Measurements from ENCODE around the gene DDHD1. TPM values are rescaled to one million over a fixed set of nuclear protein-coding genes. Genes with fewer than 3 reads are reported as not detected.

DDHD1 gene
- polyA plus RNA-seq, 3 donors: 9.4 to 16.4 (median 11.6) TPM

DNA sequence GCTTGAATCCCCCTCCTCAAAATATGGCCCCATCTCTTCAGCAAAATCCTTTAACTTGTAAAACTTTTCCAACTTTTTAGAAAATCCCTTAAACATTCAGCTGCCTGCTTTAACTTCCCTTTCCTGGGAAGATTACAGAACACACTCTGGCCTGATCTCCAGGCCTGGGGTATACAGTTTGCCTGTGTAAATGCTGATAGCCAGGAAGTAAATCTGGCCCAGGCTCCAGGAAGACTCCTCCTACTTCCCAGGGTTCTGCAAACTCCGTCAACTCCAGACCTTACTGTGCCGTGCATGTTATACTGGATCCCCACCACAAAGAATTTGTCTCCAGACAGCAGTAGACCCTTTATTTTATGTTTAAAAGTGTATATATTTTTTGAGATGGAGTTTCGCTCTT is 135.3 kb downstream of the DDHD1 start:
- no peak for DNase-seq (ENCODE audit: extremely low read depth in 1 of 11, low read depth in 9 of 11, low spot score in 4 of 11)

DNA sequence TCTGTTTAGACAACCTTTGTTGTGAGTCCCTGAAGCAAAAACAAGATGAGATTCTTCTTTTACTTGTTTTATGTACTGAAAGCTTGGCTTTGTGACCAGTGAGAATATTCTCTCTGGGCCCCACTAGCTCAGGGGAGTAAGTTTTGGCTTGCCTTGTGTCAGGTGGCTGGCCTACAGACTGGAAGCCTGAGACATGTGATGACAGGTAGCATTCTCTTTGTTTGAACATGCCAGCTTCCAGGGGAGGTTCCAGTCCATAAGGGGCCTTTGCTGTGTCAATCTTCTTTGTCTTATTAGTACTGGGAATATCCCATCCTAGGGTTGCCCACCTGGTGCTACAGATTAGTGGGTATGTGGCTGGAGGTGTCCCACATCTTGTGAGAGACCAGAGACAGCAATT is 136.2 kb downstream of the DDHD1 start:
- DNase-seq (ENCODE audit: extremely low read depth in 1 of 11, low read depth in 9 of 11, low spot score in 4 of 11): no peak

DNA sequence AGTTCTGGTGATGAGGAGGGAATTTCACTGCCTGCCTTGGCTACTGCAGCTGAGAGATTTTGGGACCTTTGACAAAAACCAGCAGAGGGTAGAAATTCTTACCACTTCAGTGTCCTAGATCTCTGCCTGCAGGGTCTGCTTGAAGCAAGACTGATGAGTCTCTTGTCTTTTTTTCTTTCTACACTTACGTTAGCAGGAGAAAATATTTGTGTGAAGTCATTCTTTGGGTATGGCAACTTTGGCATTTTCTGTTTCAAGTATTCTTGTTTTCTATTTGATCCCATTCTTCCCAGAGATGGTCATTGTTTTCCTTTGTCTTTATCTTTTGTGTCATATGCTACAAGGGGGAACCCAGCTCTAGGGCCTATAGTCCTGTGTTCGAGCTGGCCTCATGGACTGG is 136.6 kb downstream of the DDHD1 start:
- no peak for DNase-seq (ENCODE audit: extremely low read depth in 1 of 11, low read depth in 9 of 11, low spot score in 4 of 11)

DNA sequence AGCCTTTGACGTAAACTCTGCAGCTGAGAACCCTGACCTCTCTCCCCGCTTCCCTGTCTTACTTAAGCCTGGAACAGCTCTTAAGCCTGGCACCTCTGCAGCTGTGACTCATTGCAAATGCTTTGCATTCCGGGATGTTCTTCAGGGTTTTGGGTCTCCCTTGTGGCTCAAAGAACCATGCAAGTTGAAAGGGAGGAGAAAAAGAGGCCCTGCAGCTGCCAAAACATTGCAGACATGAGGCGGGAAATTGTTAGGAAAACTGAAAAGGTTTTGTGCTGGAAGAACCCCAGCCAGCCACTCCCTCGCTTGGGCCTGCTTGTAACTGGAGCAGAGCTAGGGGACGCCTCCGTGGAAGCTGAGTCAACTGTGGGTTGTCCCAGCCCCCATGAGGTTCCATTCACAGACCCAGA is 142.1 kb downstream of the DDHD1 start:
- DNase-seq (ENCODE audit: extremely low read depth in 1 of 11, low read depth in 9 of 11, low spot score in 4 of 11): peak in 1 of 11 donors; percentile 13

DNA sequence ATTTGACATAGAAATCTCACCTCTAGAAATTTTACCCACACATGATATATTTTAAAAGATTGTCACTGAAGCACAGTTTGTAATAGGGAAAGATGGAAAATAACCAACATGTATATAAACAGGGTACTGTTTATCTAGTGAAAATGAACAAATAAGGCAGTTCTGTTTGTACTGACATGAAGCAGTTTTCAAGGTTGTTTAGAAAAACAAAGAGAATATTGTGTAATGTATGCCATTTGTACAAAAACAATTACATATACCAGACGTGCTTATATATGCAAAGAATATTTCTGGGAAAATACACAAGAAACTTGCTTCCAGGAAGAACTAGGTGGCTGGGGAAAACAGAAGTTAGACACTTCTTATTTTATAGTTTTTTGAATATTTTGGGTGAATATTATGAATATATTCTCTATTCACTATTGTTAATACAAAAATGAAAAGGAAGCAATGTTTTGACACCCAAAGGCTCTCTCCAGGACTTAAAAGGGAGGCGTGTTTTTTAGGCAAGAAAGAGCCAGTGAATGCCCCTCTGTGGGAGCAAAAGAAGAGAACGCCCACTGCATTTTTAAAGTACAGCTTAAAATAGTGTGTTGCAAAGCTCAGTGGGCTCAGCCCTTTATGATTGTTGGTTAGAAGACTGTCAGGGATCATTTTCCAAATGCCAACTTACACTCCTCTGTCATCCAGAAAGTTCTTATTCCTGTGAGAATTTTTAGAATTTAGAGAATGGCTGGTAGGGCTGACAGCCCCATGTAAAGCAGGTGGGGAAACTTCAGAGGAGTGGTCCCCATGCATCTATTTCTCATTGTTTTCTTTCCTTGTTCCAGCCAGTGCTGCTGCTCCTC is 142.7 kb downstream of the DDHD1 start:
- no peak for DNase-seq (ENCODE audit: extremely low read depth in 1 of 11, low read depth in 9 of 11, low spot score in 4 of 11)

DNA sequence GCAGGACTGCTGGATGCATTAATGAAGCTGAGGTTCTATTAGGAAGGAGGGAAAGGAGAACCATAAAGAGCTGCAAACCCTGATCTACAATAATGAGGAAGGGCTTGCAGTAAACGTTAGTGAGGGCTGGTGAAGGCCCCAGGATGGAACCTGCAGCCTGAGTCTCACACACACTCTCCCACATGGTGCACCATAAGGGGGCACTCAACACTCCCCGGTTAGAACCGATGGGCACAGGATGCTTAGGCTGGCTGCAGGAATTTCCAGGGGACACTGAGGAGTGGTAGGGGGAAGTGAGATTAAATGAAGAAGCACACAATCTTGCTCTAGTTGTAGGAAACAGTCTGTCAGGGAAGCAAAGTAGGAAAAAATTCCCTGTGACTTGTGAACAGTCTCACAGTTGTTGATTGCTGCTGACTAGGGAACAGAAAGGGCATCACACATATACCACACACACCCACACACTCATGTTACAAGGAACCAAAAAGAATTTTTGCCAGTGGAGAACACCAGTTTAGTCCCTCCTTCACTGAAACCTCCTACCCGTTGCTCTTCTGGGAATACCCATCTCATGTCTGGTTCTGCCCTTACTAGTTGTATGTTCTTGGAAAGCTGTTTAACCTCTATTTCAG is 146.1 kb downstream of the DDHD1 start:
- no peak for DNase-seq (ENCODE audit: extremely low read depth in 1 of 11, low read depth in 9 of 11, low spot score in 4 of 11)

DNA sequence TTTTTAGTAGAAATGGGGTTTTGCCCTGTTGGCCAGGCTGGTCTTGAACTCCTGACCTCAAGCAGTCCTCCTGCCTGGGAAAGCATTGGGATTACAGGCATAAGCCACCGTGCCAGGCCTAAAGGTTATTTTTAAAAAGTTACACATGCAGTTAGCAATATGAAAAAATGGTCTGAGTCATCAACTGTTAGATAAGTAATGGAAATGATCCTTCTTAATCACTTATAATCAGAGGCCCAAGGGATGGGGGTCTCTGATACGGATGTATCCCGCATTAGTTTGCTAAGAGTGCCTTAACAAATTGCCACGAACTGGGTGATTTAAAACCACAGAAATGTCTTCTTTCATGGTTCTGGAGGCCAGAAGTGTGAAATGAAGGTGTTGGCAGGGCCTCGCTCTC is 148.1 kb downstream of the DDHD1 start:
- DNase-seq (ENCODE audit: extremely low read depth in 1 of 11, low read depth in 9 of 11, low spot score in 4 of 11): no peak

DNA sequence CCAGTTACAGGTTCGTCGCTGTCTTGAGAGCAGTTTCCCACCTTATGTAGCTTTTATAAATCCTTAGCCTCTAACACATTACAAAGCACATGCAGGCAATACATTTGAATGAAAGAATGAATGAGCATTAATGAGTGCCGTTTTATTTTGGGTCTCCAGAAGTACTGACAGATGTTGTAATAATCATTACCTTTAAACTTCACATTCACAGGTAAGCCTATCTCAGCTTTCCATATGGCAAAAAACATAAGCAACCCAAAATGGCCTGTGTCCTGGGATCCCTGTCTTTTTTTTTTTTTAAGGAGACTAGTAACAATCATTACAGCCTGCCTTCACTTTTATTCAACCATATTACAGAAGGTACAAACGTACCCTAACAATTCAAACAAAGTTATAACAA is 149.3 kb downstream of the DDHD1 start:
- DNase-seq (ENCODE audit: extremely low read depth in 1 of 11, low read depth in 9 of 11, low spot score in 4 of 11): no peak

DNA sequence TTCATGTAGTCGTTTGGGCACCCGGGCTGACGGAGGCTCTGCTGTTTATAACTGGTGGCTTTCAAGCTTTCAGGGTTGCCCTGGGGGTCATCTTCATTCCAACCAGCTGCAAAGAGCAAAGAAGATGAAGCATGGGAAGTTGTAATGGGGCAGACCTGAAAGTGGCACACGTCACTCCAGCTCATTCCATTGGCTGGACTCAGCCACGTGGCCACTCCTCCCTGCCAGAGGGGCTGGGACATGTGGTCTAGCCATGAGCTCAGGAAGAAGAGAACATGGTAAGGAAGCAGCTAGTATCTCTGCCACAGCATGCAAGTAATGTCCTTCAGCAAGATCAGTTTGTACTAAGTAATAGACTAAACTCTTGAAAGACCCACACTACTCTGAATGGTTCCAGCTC is 150.5 kb downstream of the DDHD1 start:
- DNase-seq (ENCODE audit: extremely low read depth in 1 of 11, low read depth in 9 of 11, low spot score in 4 of 11): no peak

DNA sequence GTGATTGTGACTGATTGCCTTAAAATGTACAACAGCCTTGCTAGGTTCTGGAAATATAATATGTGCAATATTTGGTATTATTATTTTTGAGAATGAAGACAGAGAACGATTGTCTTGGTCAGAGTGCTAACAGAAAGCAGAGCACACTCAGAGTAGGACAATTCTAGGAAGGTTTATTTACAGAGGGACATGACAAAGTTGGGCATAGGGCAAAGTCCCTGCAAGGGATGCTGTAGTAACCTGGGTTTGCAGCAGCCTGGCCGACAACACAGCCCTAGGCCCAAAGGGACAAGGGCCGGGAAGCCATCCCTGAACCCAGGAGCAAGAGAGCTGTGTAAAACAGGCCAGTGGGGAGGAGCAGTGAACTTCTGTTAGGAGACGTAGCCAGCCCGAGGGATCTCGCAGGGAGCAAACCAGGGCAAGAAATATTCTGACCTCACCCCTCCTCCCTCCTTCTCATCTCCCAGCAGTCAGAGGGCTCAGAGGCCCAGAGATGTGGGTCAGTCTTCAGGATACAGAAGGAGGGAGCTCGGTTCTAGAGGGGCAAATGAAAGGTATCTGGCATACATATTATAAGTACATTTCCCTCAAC is 151.2 kb downstream of the DDHD1 start:
- DNase-seq (ENCODE audit: extremely low read depth in 1 of 11, low read depth in 9 of 11, low spot score in 4 of 11): no peak

DNA sequence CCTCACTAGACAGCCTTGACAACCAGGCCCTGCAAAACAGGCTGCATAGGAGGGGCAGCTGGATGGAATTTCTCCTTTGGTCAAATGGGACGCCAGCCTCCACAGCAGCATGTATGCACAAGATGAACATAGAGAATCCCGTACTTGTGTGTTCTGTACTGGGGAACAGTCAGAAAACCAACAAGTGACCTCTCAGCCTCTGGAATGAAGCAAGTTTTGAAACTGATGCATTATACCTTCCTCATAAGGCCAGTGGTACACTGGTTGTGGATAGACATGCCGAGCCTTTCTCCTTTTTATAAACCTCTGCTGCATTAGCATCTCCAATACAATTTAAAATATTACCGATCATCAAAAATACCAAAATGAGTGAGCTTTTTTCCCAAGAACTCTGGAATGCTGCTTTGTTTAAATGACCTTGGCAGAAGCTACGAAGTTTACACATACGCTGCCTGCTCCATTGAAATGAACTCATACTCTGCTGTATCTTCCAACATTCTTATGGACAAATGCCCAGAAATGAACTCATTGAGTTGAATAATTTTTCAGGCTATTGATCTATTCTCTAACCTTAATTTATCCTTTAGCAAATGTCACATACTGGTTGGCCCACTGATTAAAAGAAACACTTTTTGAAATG is 154.6 kb downstream of the DDHD1 start:
- no peak for DNase-seq (ENCODE audit: extremely low read depth in 1 of 11, low read depth in 9 of 11, low spot score in 4 of 11)

DNA sequence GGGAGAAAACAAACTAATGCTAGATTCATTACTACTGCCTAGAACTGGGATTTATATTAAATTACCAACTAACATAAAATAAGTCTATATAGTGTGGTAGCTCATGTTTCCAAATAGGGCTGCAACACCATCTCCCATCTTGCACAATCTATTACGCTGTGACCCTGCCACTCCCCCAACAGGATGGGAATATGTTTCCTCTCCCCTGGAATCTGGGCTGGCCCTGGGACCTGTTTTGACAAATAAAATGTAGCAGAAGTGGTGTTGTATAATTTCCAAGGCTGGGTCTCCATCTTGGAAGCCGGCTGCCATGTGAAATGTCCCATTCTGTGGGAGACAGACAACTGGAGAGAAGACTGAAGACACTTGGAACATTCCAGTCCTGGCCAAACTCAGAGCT is 156.6 kb downstream of the DDHD1 start:
- DNase-seq (ENCODE audit: extremely low read depth in 1 of 11, low read depth in 9 of 11, low spot score in 4 of 11): no peak

DNA sequence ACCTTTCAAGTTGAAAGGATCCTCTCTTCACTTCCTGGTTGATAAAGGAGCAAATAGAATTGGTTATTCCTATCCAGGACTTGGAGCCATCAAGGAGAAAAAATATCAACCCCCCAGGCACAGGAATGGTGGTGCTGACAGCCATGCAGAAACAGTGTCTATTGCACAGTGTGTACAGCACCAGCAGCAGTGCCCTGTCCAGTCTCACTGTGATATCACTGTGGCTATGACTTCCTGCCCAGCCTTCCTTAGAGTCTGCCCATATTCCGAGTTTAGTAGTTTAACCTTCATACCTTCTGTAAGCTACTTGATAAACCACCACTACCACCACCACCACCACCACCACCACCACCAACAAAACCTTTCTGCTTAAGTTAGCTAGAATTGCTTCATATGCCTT is 157.1 kb downstream of the DDHD1 start:
- DNase-seq (ENCODE audit: extremely low read depth in 1 of 11, low read depth in 9 of 11, low spot score in 4 of 11): no peak

DNA sequence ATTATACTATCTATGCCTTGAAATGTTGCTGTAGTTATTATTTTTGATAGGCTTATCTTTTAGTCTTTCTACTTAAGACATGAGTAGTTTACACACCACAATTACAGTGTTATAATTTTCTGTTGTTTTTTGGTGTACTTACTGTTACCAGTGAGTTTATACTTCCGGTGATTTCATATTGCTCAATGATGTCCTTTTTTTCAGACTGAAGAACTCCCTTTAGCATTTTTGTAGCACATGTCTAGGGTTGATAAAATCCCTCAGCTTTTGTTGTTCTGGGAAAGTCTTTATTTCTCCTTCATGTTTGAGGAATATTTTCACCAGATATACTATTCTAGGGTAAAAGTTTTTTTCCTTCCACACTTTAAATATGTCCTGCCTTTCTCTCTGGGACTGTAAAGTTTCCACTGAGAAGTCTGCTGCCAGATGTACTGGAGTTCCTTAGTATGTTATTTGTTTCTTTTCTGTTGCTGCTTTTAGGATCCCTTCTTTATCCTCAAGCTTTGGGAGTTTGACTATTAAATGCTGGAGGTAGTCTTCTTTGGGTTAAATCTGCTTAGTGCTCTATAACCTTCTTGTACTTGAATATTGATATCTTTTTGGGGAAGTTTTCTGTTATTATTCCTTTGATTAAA is 160.8 kb downstream of the DDHD1 start:
- DNase-seq (ENCODE audit: extremely low read depth in 1 of 11, low read depth in 9 of 11, low spot score in 4 of 11): no peak

DNA sequence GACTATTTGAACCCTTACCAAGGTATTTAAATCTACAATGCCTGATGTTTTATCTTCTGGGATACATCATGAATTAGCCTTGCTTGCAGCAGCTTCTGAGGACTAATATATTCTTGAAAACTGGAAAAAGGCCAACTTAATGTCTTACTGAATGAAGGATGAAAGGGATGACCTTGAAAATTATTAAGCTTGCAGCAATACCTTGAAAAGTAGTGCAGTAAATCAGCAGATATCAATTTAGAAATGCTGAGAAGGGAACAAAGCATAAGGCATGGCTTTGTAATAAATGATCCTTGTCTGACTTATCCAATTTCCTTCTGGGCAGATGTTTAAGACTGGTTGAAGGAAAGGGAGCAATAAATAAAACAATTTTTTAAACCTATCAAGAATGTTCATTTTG is 165.0 kb downstream of the DDHD1 start:
- no peak for DNase-seq (ENCODE audit: extremely low read depth in 1 of 11, low read depth in 9 of 11, low spot score in 4 of 11)

DNA sequence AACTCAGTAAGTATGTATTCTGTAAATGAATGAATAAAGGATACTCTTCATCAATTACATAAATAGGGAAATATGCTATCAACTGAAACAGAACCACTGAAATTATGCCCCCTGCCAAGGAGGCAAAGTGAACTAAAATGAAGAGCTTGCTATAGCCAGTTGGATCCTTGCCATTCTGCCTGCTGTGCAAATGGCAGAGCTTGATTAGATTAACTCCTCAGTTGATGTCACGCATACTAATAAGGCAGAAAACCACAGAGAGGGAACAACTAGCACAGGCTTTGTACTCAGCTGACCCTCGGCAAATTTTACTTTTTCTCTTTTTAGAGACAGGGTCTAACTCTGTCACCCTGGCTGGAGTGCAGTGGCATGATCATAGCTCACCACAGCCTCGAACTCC is 165.6 kb downstream of the DDHD1 start:
- no peak for DNase-seq (ENCODE audit: extremely low read depth in 1 of 11, low read depth in 9 of 11, low spot score in 4 of 11)

DNA sequence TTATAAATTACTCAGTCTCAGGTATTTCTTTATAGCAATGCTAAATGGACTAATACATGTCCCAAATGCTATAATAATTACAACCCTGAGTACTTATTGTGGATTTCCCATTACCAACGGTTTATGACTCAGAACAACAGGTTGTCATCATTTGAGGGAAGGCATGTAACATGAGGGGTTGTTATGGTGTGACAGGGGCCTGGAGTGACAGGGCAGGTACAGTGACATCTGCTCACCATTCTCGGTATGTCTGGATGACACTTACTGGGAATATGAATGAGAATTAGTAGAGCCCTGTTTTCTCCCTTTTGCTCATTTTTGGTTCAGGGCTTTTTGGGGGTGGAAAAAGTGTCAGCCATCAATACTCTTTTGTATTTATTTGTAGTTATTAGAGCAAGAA is 166.1 kb downstream of the DDHD1 start:
- DNase-seq (ENCODE audit: extremely low read depth in 1 of 11, low read depth in 9 of 11, low spot score in 4 of 11): no peak
